GM18508 (cell line): ENCODE results near the gene CFAP69.
A peak's percentile ranks its signal among the peaks of the same experiment; 100 is the strongest.

Experiments used
- ATAC-seq: cut with Tn5 transposase; IDR thresholded peaks from one replicate; pipeline ENCODE4 v1.9.1; 2021; ENCODE audit warnings: moderate number of reproducible peaks; ENCODE audit not compliant: insufficient read depth, unreplicated experiment

The CFAP69 gene, protein sequence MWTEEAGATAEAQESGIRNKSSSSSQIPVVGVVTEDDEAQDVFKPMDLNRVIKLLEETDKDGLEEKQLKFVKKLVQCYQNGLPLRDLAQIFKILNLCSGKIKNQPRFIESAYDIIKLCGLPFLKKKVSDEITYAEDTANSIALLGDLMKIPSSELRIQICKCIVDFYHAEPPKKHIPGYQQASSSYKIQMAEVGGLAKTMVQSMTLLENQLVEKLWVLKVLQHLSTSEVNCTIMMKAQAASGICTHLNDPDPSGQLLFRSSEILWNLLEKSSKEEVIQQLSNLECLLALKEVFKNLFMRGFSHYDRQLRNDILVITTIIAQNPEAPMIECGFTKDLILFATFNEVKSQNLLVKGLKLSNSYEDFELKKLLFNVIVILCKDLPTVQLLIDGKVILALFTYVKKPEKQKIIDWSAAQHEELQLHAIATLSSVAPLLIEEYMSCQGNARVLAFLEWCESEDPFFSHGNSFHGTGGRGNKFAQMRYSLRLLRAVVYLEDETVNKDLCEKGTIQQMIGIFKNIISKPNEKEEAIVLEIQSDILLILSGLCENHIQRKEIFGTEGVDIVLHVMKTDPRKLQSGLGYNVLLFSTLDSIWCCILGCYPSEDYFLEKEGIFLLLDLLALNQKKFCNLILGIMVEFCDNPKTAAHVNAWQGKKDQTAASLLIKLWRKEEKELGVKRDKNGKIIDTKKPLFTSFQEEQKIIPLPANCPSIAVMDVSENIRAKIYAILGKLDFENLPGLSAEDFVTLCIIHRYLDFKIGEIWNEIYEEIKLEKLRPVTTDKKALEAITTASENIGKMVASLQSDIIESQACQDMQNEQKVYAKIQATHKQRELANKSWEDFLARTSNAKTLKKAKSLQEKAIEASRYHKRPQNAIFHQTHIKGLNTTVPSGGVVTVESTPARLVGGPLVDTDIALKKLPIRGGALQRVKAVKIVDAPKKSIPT

DNA sequence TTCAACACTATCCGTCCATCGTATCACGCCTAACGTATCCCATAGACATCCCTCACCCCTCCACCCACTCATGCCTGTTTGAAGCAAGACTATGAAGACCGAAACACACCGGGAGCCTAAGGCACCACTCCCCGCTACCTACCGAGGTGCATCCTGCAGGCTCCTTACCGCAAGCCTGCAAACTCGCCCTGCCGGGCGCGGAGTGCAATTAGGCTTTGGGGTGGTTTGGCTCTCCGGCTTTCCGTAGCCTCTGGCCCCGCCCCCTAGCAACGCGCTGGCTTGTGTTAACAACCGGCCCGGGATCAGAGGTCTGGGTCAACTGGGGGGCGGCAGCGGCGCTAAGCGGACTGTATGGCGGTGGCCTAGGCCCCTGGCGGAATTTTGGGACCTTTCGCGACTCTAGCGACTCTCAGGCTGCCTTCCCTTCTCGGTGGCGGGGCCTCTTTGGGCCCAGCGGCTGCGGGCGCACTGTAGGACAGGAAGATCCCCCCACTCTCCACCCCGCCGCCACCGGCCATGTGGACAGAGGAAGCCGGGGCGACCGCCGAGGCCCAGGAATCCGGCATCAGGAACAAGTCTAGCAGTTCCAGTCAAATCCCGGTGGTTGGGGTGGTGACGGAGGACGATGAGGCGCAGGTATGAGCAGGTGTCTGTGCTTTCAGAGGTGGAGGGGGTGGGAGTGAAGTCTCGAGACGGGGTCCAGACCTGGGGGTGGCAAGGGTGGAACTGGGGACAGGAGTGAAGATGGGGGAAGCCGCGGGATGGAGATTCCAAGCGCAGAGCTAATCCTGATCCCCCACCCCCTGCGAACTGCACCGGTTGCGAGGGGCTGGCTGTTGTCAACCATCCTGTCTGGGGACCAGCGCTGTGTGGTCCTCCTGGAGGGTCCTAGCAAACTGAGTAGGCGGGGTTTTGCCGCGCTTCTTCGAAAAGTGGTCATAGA is at the start of gene CFAP69:
Gene CFAP69, plus strand, starts transcription at position 266 of the 943 bp plus-strand sequence. Its CDS starts 251 bp downstream, at position 517.
- peak; percentile 71 for ATAC-seq

GRCh38 chr7:90201500-90202195 is 43.3 kb upstream of the CFAP69 start:
- ATAC-seq, result no peak

- ATAC-seq, result no peak
Measured at GRCh38 chr7:90207956-90208355, 37.0 kb upstream of the CFAP69 start.

- no peak for ATAC-seq
Measured at GRCh38 chr7:90209776-90210175, 35.2 kb upstream of the CFAP69 start.

DNA sequence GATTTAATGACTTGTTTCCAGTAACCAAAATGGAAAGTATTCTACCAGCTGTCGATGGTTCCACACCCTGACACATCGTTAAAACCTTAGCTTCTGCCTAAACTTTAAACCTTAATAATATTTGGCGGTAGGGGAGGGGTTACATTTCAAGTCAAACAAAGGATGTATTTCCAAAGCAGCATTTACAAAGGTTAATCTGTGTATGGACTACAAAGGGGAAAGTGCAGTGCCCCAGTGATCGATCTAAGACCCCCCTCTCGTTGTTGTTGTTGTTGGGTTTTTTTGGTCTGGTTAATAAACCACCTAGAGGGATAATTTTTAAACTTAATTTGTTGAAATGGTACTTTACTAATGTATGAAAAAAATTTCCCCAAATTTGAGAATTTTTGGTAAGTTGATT is 34.5 kb upstream of the CFAP69 start:
- ATAC-seq, result no peak

- ATAC-seq, result no peak
Measured at GRCh38 chr7:90210981-90211380, 34.0 kb upstream of the CFAP69 start.

GRCh38 chr7:90211391-90212148 is 33.4 kb upstream of the CFAP69 start, which contains the start of gene STEAP2:
STEAP2 (plus strand) TSS chr7:90211740; CDS start chr7:90225083, 13,343 bp downstream.
- ATAC-seq, result peak; percentile 45

- no peak for ATAC-seq
Measured at GRCh38 chr7:90212149-90212495, 32.9 kb upstream of the CFAP69 start.

- ATAC-seq, result no peak
Measured at GRCh38 chr7:90213521-90213920, 31.5 kb upstream of the CFAP69 start.

DNA sequence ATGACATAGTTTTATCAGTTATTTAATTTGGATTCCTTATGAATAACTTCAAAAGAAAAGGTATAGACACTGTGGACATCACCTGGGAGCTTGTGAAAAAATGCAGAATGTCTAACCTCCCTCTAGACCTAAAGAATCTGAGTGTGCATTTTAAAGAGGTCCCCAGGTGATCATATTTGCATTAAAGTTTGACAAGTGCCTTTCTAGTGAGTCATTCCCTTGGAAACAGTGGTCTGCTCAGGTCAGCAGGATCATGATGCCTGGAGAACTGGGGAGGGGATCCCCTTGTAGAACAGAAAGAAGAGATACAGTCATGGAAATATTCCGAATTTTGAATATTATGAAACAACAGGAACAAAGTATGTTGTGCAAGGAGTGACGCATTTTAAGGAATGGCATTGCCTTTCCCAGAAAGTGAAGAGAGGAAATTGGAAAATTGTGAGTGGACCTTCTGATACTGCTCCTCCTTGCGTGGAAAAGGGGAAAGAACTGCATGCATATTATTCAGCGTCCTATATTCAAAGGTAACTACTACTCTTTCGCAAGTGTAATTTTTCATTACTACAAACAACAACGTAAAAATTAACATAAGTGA is 28.8 kb upstream of the CFAP69 start:
- no peak for ATAC-seq

GRCh38 chr7:90216771-90217170 is 28.2 kb upstream of the CFAP69 start:
- no peak for ATAC-seq

DNA sequence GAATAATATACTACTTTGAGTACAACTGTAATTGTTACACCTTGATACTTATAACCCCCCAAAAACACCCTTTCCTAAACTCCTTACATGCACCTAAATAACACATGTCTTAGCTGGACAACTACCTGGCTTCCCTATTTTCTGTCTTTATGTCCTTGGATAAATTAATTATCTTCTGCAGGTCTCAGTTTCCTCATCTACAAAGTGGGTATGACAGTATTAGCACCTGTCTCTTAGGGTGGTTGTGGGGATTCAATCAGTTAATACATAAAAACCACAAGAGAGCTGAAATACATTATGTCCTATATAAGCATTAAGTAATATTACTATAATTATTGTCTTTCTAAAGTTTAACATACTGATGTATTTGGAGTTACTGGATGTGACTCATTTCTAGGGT is 22.6 kb upstream of the CFAP69 start:
- ATAC-seq, result no peak

- ATAC-seq, result no peak
Measured at GRCh38 chr7:90222811-90223725, 21.9 kb upstream of the CFAP69 start.

DNA sequence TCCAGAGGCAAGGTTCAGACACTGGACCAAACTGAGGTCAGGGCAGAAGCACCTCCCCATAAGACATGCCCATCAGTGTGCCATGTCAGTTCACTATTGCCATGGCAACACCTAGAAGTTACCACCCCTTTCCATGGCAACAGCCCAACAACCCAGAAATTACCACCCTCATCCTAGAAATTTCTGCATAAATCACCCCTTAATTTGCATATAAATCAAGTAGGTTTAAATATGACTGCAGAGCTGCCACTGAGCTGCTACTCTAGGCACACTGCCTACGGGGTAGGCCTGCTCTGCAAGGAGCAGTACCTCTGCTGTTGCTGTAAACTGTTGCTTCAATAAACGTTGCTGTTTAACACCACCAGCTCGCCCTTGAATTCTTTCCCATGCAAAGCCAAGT is 20.8 kb upstream of the CFAP69 start:
- no peak for ATAC-seq

DNA sequence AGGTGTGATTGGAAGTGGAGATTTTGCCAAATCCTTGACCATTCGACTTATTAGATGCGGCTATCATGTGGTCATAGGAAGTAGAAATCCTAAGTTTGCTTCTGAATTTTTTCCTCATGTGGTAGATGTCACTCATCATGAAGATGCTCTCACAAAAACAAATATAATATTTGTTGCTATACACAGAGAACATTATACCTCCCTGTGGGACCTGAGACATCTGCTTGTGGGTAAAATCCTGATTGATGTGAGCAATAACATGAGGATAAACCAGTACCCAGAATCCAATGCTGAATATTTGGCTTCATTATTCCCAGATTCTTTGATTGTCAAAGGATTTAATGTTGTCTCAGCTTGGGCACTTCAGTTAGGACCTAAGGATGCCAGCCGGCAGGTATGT is 19.8 kb upstream of the CFAP69 start:
- no peak for ATAC-seq

DNA sequence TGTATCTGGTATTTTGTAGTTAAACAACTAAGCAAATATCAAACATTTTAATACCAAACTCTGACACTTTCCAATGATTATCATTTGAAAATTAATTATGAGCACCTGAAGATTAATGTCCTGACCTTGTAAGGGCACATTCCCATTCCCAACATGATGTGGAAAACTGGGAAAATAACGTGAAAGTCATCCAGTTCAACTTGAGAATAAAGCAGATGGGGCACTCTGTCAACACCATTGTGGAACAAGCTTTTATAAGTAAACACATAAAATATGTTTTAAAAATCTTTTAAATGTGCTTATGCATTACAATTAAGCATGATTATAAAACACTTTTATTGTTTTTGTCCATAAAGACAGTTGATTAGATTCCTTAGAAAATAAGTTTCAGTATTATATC is 19.4 kb upstream of the CFAP69 start:
- ATAC-seq, result no peak

GRCh38 chr7:90227259-90227658 is 17.7 kb upstream of the CFAP69 start:
- ATAC-seq, result no peak
